Stimulated activated memory B cell treated with anti-CD40 and anti-IgM and Interleukin-4, amounts not matched to agents 10 μg/mL and 1 μg/mL and 100 μg/mL, for 72 hours (primary cell): ENCODE results near the gene CRTAC1.

Experiments
- ATAC-seq: fragments of 150-1000 bp; cut with Tn5 transposase; 2 replicates; pipeline ENCODE4 v1.10.0; 2021
- H3K27ac Mint-ChIP-seq: one replicate; pipeline ENCODE4 v1.8.0; 2022; ENCODE audit warnings: mild to moderate bottlenecking, mixed read lengths
- H3K27me3 Mint-ChIP-seq: one replicate; pipeline ENCODE4 v1.8.0; 2022; ENCODE audit warnings: mixed read lengths
- H3K36me3 Mint-ChIP-seq: one replicate; pipeline ENCODE4 v1.8.0; 2022; ENCODE audit warnings: mixed read lengths
- H3K4me1 Mint-ChIP-seq: one replicate; pipeline ENCODE4 v1.8.0; 2022; ENCODE audit warnings: mixed read lengths
- H3K4me3 Mint-ChIP-seq: one replicate; pipeline ENCODE4 v1.8.0; 2022; ENCODE audit warnings: mild to moderate bottlenecking, moderate library complexity, mixed read lengths
- H3K9me3 Mint-ChIP-seq: one replicate; pipeline ENCODE4 v1.8.0; 2022; ENCODE audit warnings: mixed read lengths

Gene CRTAC1

DNA sequence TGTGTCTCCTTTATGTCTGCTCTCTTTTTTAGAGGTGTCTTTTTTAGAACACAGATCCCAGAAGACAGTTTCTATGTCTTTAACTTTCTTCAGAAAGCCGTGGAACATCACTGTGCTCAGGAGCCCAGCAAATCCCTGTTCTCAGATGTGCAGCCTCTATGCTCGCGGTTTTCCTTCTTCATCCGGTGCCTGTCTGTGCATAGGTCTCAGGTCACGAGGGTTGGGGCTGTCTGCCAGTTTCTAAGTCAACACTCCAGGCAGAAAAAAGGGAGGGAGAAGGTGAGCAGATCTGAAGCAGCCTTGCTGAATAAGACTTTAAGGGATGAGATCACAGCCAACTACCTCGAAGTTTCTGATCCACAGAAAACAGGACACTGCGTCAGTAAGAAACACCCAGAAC, 68.5 kb downstream of the CRTAC1 start:
- Mint-ChIP-seq H3K4me3 (no peak overlapping the region), H3K4me1 (no peaks in the 10 kb centered on the region), H3K27ac (no peak overlapping the region), H3K36me3 (no peaks in the 10 kb centered on the region), H3K27me3 (peaks cover 32% of the 10 kb centered on the region), H3K9me3 (no peaks in the 10 kb centered on the region)
- ATAC-seq = no peak

GRCh38 chr10:97960269-97961056, 70.0 kb downstream of the CRTAC1 start:
- peaks cover 32% of the 10 kb centered on the region for H3K27me3 Mint-ChIP-seq
- ATAC-seq = no peak
- no peak overlapping the region for H3K27ac Mint-ChIP-seq
- no peak overlapping the region for H3K4me3 Mint-ChIP-seq
- H3K36me3 Mint-ChIP-seq = no peaks in the 10 kb centered on the region
- no peaks in the 10 kb centered on the region for H3K9me3 Mint-ChIP-seq
- H3K4me1 Mint-ChIP-seq = no peaks in the 10 kb centered on the region

DNA sequence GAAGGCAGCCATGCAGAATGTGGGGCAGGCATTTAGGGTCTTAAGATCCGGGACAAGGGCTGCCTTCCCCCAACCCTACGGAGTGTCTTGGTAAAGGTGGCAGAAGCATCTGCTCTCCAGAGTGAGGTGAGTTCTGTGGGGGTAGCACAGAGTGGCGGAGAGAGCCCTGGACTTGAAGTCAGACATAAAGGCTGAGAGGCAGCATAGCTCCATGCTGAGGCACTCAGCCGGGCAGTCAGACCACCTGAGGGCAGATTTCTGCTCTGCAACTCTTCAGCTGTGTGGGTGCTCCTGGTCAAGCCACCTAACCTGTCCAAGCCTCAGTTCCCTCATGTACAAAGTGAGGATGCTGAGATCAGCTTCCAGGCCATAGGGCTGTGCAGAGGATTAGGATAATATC, 81.0 kb downstream of the CRTAC1 start:
- Mint-ChIP-seq H3K36me3 (peaks cover 7% of the 10 kb centered on the region), H3K4me1 (no peaks in the 10 kb centered on the region), H3K27ac (no peak overlapping the region), H3K9me3 (peaks cover 19% of the 10 kb centered on the region), H3K4me3 (no peak overlapping the region), H3K27me3 (peaks cover 34% of the 10 kb centered on the region)
- ATAC-seq = no peak

DNA sequence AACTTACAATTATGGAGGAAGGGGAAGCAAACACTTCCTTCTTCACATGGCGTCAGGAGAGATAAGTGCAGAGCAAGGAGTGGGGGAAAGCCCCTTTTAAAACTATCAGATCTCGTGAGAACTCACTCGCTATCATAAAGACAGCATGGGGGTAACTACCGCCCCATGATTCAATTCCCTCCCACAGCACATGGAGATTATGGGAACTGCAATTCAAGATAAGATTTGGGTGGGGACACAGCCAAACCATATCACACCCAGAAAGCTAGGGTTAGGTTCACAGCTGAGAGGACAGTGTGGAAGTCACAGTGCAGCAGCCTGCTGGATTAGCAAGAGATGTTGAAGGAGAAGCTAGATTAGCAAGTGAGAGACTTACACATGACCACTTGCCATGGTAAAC, 81.6 kb downstream of the CRTAC1 start:
- Mint-ChIP-seq H3K27me3 (peaks cover 34% of the 10 kb centered on the region), H3K4me1 (no peaks in the 10 kb centered on the region), H3K9me3 (peaks cover 19% of the 10 kb centered on the region), H3K36me3 (peaks cover 7% of the 10 kb centered on the region), H3K4me3 (no peak overlapping the region), H3K27ac (no peak overlapping the region)
- ATAC-seq = no peak

- Mint-ChIP-seq H3K27me3 (peaks cover 48% of the 10 kb centered on the region), H3K27ac (no peak overlapping the region), H3K4me3 (no peak overlapping the region), H3K36me3 (peaks cover 7% of the 10 kb centered on the region), H3K4me1 (no peaks in the 10 kb centered on the region), H3K9me3 (peaks cover 22% of the 10 kb centered on the region)
- ATAC-seq = no peak
Measured at GRCh38 chr10:97944772-97945171, 85.6 kb downstream of the CRTAC1 start.

GRCh38 chr10:97943294-97943693, 87.1 kb downstream of the CRTAC1 start:
- H3K36me3 Mint-ChIP-seq = peaks cover 3% of the 10 kb centered on the region
- H3K4me3 Mint-ChIP-seq = no peak overlapping the region
- H3K27me3 Mint-ChIP-seq = peaks cover 41% of the 10 kb centered on the region
- H3K4me1 Mint-ChIP-seq = no peaks in the 10 kb centered on the region
- peaks cover 12% of the 10 kb centered on the region for H3K9me3 Mint-ChIP-seq
- H3K27ac Mint-ChIP-seq = no peak overlapping the region
- ATAC-seq = no peak

- Mint-ChIP-seq H3K4me1 (no peaks in the 10 kb centered on the region), H3K36me3 (no peaks in the 10 kb centered on the region), H3K27me3 (peaks cover 41% of the 10 kb centered on the region), H3K27ac (no peak overlapping the region), H3K4me3 (no peak overlapping the region), H3K9me3 (peaks cover 3% of the 10 kb centered on the region)
- ATAC-seq = no peak
Measured at GRCh38 chr10:97940534-97940933, 89.9 kb downstream of the CRTAC1 start.

- peaks cover 3% of the 10 kb centered on the region for H3K9me3 Mint-ChIP-seq
- no peaks in the 10 kb centered on the region for H3K4me1 Mint-ChIP-seq
- ATAC-seq = no peak
- no peak overlapping the region for H3K27ac Mint-ChIP-seq
- no peak overlapping the region for H3K4me3 Mint-ChIP-seq
- H3K27me3 Mint-ChIP-seq = peaks cover 45% of the 10 kb centered on the region
- no peaks in the 10 kb centered on the region for H3K36me3 Mint-ChIP-seq
Measured at GRCh38 chr10:97939446-97939990, 90.9 kb downstream of the CRTAC1 start.

GRCh38 chr10:97937928-97938327, 92.5 kb downstream of the CRTAC1 start:
- no peaks in the 10 kb centered on the region for H3K4me1 Mint-ChIP-seq
- peaks cover 1% of the 10 kb centered on the region for H3K9me3 Mint-ChIP-seq
- ATAC-seq = no peak
- no peak overlapping the region for H3K27ac Mint-ChIP-seq
- H3K36me3 Mint-ChIP-seq = no peaks in the 10 kb centered on the region
- H3K4me3 Mint-ChIP-seq = no peak overlapping the region
- peaks cover 45% of the 10 kb centered on the region for H3K27me3 Mint-ChIP-seq

- peaks cover 49% of the 10 kb centered on the region for H3K27me3 Mint-ChIP-seq
- H3K4me3 Mint-ChIP-seq = no peak overlapping the region
- no peak for ATAC-seq
- H3K9me3 Mint-ChIP-seq = no peaks in the 10 kb centered on the region
- H3K27ac Mint-ChIP-seq = no peak overlapping the region
- H3K4me1 Mint-ChIP-seq = no peaks in the 10 kb centered on the region
- H3K36me3 Mint-ChIP-seq = no peaks in the 10 kb centered on the region
Measured at GRCh38 chr10:97937054-97937453, 93.4 kb downstream of the CRTAC1 start.

GRCh38 chr10:97936126-97936525, 94.3 kb downstream of the CRTAC1 start:
- H3K27ac Mint-ChIP-seq = no peak overlapping the region
- no peaks in the 10 kb centered on the region for H3K36me3 Mint-ChIP-seq
- no peaks in the 10 kb centered on the region for H3K4me1 Mint-ChIP-seq
- H3K4me3 Mint-ChIP-seq = no peak overlapping the region
- H3K27me3 Mint-ChIP-seq = peaks cover 41% of the 10 kb centered on the region
- H3K9me3 Mint-ChIP-seq = no peaks in the 10 kb centered on the region
- no peak for ATAC-seq

- no peak for ATAC-seq
- no peak overlapping the region for H3K27ac Mint-ChIP-seq
- no peak overlapping the region for H3K4me3 Mint-ChIP-seq
- H3K4me1 Mint-ChIP-seq = no peaks in the 10 kb centered on the region
- H3K27me3 Mint-ChIP-seq = peaks cover 38% of the 10 kb centered on the region
- no peaks in the 10 kb centered on the region for H3K9me3 Mint-ChIP-seq
- H3K36me3 Mint-ChIP-seq = no peaks in the 10 kb centered on the region
Measured at GRCh38 chr10:97932932-97933530, 97.4 kb downstream of the CRTAC1 start.

DNA sequence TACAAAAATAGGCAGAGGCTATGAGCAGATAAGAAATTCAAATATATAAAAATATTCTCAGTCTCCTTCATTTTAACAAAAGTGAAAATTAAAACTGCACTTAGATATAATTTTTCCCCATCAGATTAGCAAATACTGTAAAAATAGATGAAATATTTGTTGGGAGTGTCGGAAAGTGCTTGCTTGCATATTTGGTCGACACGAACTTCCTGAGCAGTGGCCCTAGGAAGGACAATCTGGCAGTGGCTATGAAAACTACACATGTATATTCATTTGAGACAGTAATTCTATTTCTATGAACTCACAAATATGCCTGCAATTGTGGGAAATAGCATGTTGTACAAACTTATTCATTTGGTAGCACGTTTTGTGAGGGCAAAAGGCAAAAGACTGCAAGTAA, 99.4 kb downstream of the CRTAC1 start:
- no peaks in the 10 kb centered on the region for H3K36me3 Mint-ChIP-seq
- H3K4me3 Mint-ChIP-seq = no peak overlapping the region
- H3K9me3 Mint-ChIP-seq = no peaks in the 10 kb centered on the region
- peaks cover 39% of the 10 kb centered on the region for H3K27me3 Mint-ChIP-seq
- no peaks in the 10 kb centered on the region for H3K4me1 Mint-ChIP-seq
- no peak overlapping the region for H3K27ac Mint-ChIP-seq
- no peak for ATAC-seq

DNA sequence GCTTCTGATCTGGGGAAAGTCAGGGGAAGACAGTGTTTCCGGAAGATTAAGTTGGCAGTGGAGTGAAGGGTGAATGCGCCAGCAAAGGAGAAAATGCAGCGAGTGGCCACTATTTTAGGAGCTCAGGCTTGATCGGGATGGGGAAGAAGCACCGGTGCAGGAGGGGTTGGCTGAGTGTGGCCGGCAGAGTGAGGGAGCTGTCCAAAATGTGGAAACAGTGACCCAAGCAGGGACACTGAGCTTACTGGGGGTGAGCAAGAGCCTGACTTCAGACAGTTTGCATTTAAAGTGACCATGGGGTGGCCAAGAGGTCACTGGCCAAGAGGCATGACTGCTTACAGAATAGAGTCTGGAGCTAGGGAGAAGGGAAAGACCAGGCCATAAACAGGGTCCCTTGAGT, 101.5 kb downstream of the CRTAC1 start:
- H3K36me3 Mint-ChIP-seq = no peaks in the 10 kb centered on the region
- H3K4me1 Mint-ChIP-seq = no peaks in the 10 kb centered on the region
- ATAC-seq = no peak
- peaks cover 52% of the 10 kb centered on the region for H3K27me3 Mint-ChIP-seq
- no peak overlapping the region for H3K27ac Mint-ChIP-seq
- no peak overlapping the region for H3K4me3 Mint-ChIP-seq
- H3K9me3 Mint-ChIP-seq = peaks cover 5% of the 10 kb centered on the region

GRCh38 chr10:97927622-97928021, 102.8 kb downstream of the CRTAC1 start:
- no peak overlapping the region for H3K27ac Mint-ChIP-seq
- H3K9me3 Mint-ChIP-seq = peaks cover 5% of the 10 kb centered on the region
- no peaks in the 10 kb centered on the region for H3K36me3 Mint-ChIP-seq
- no peaks in the 10 kb centered on the region for H3K4me1 Mint-ChIP-seq
- H3K4me3 Mint-ChIP-seq = no peak overlapping the region
- peaks cover 60% of the 10 kb centered on the region for H3K27me3 Mint-ChIP-seq
- ATAC-seq = no peak

GRCh38 chr10:97926055-97926454, 104.4 kb downstream of the CRTAC1 start:
- Mint-ChIP-seq H3K27ac (no peak overlapping the region), H3K4me3 (no peak overlapping the region), H3K27me3 (peaks cover 53% of the 10 kb centered on the region), H3K36me3 (no peaks in the 10 kb centered on the region), H3K9me3 (peaks cover 5% of the 10 kb centered on the region), H3K4me1 (no peaks in the 10 kb centered on the region)
- ATAC-seq = no peak
